Heart left ventricle (tissue), 13 donors: ENCODE results near the gene SPEM2.

Experiments
- CTCF ChIP-seq, 12 donors: fragments of 200-600 bp; sonication (generic) in 4 of 12; IDR thresholded peaks; one replicate each; pipeline versions ENCODE4 v1.5.0 to v1.8.0; 2018 to 2022; ENCODE audit warnings: antibody characterized with exemption in 12 of 12, mild to moderate bottlenecking in 5 of 12
- POLR2A ChIP-seq, 2 donors: fragments of 450-650 bp; IDR thresholded peaks; one replicate each; pipeline ENCODE4 v1.6.1; 2017; ENCODE audit warnings: antibody characterized with exemption in 2 of 2, mild to moderate bottlenecking in 2 of 2, moderate library complexity in 2 of 2
- donor health status: ischemic (EF 13 %, LVEDD 7.1; RV severe dilation, severe dysfunction).
- donor health status: DM: no; HTN: yes; CAD: no.
- donor health status: DM: no; HTN: no; CAD: no.
- donor health status: ischemic (EF 25% LVEDD 6.9; RV normal size, moderate dysfunction).
- donor health status: ischemic (EF 25% LVEDD 5.7; RV mildly dilated, moderate dysfunction).
- donor health status: ischemic (EF 35%, LVEDD 5.7; RV mildly dilated, moderate dysfunction).
- donor health status: nonischemic (EF 11% LVEDD 7.7; RV severe dilation, severe dysfunction).
- donor health status: DM: yes; HTN: yes; CAD: no.
- donor health status: PGD.
- donor health status: ischemic (EF 29% LVEDD 5.4; RV normal size, mild dysfunction).
- donor health status: nonischemic (EF 23%, LVEDD 6.1; RV moderate dilation, normal function).

GRCh38 chr17:7468290-7468689, 42.9 kb downstream of the SPEM2 start:
- TF ChIP-seq CTCF (IDR thresholded peaks at IDR 0.05) (no peak), POLR2A (IDR thresholded peaks at IDR 0.05) (no peak)
